ENCODE data around the gene IL27RA. TPM values are rescaled to one million over a fixed set of nuclear protein-coding genes. Genes with fewer than 3 reads are reported as not detected.

The IL27RA gene
- total and polyA plus RNA-seq, 2 donors (not counting 1 experiment from before 2014, with no cell fraction given) = 36.2 to 38.6 TPM

- intact Hi-C loops (cut with micrococcal nuclease) = no loop called here
- H3K9me3 Mint-ChIP-seq (ENCODE audit: insufficient read depth) = no peaks in the 10 kb centered on the region
- POLR2A ChIA-PET = interaction anchor here (0.9 to 2.1 kb wide), 2 partner anchors 14 to 31 kb away, joined by 3 to 4 read pairs; partner anchors contain the start of gene IL27RA
- WGBS (ENCODE audit: insufficient coverage) = 71% methylated on average over 11 of the region's 13 CpGs
- DNase-seq (peak; percentile 45), ATAC-seq (ENCODE audit: low read depth) (no peak)
- no peak overlapping the region for H2AFZ ChIP-seq (ENCODE audit: insufficient read depth, low read depth, low read length, poor library complexity, severe bottlenecking)
- no peaks in the 10 kb centered on the region for H3K27me3 ChIP-seq (replicated peaks in 1 of 4; ENCODE audit: control extremely low read depth in 1 of 4, control insufficient read depth in 3 of 4, insufficient read depth in 4 of 4, low read length in 3 of 4)
- H3K27me3 Mint-ChIP-seq = no peaks in the 10 kb centered on the region
- H3K4me3 Mint-ChIP-seq = peak overlapping the region; percentile 68
- H3K79me2 ChIP-seq (ENCODE audit: control insufficient read depth, insufficient read depth, low read length) = peaks cover 64% of the 10 kb centered on the region
- peak overlapping the region; percentile 90 for H3K27ac Mint-ChIP-seq
- H3K4me2 ChIP-seq (replicated peaks; ENCODE audit: low read depth, low read length, poor library complexity, severe bottlenecking) = peak overlapping the region; percentile 58
- H3K27ac ChIP-seq (ENCODE audit: low read length in 2 of 2) = peak overlapping the region; percentile 62 to 100
- peaks cover 0 to 25% of the 10 kb centered on the region in 2 experiments for H3K36me3 ChIP-seq (replicated peaks in 1 of 2; ENCODE audit: control extremely low read depth in 1 of 2, control insufficient read depth in 1 of 2, extremely low read depth in 1 of 2, insufficient read depth in 2 of 2, low read length in 1 of 2)
- H3K9me3 ChIP-seq (ENCODE audit: control extremely low read depth in 1 of 3, control insufficient read depth in 2 of 3, insufficient read depth in 1 of 3, low read length in 2 of 3) = peaks cover 0 to 6% (median 4%) of the 10 kb centered on the region in 3 donors
- peaks cover 51% of the 10 kb centered on the region for H3K4me1 Mint-ChIP-seq
- CTCF ChIA-PET = interaction anchor here (1.6 to 1.7 kb wide), 2 partner anchors 13 to 31 kb away, joined by 4 read pairs; partner anchors contain the start of gene IL27RA
- H3K9ac ChIP-seq (ENCODE audit: low read length) = peak overlapping the region; percentile 22
- peaks cover 9% of the 10 kb centered on the region for H4K20me1 ChIP-seq (ENCODE audit: control insufficient read depth, insufficient read depth, low read length, poor library complexity, severe bottlenecking)
- peaks cover 56% of the 10 kb centered on the region in 2 donors for H3K4me1 ChIP-seq (ENCODE audit: control insufficient read depth in 2 of 2, insufficient read depth in 2 of 2, low read length in 2 of 2)
- TF ChIP-seq EZH2 (IDR thresholded peaks at IDR 0.05; ENCODE audit: borderline replicate concordance, insufficient read depth, low read depth, low read length, poor library complexity, severe bottlenecking) = no peak
- TF ChIP-seq, protein P1, sequence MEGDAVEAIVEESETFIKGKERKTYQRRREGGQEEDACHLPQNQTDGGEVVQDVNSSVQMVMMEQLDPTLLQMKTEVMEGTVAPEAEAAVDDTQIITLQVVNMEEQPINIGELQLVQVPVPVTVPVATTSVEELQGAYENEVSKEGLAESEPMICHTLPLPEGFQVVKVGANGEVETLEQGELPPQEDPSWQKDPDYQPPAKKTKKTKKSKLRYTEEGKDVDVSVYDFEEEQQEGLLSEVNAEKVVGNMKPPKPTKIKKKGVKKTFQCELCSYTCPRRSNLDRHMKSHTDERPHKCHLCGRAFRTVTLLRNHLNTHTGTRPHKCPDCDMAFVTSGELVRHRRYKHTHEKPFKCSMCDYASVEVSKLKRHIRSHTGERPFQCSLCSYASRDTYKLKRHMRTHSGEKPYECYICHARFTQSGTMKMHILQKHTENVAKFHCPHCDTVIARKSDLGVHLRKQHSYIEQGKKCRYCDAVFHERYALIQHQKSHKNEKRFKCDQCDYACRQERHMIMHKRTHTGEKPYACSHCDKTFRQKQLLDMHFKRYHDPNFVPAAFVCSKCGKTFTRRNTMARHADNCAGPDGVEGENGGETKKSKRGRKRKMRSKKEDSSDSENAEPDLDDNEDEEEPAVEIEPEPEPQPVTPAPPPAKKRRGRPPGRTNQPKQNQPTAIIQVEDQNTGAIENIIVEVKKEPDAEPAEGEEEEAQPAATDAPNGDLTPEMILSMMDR (IDR thresholded peaks at IDR 0.05) = no peak
- no peak overlapping the region for H3K4me3 ChIP-seq (ENCODE audit: control extremely low read depth in 1 of 5, extremely low read depth in 1 of 5, insufficient read depth in 1 of 5, low read depth in 2 of 5, low read length in 4 of 5)
These were observed 30.7 kb upstream of the IL27RA start for GRCh38 chr19:14000691-14001375.
